ENCODE results near the gene DALRD3. TPM values are rescaled to one million over a fixed set of nuclear protein-coding genes. Genes with fewer than 3 reads are reported as not detected.
A peak's percentile ranks its signal among the peaks of the same experiment; 100 is the strongest.

DALRD3 gene
- total and polyA plus RNA-seq, 2 of the 8 experiments (the other 6 are each of a cell fraction or from before 2014, with no cell fraction given), result 30.4 to 86.5 TPM

DNA sequence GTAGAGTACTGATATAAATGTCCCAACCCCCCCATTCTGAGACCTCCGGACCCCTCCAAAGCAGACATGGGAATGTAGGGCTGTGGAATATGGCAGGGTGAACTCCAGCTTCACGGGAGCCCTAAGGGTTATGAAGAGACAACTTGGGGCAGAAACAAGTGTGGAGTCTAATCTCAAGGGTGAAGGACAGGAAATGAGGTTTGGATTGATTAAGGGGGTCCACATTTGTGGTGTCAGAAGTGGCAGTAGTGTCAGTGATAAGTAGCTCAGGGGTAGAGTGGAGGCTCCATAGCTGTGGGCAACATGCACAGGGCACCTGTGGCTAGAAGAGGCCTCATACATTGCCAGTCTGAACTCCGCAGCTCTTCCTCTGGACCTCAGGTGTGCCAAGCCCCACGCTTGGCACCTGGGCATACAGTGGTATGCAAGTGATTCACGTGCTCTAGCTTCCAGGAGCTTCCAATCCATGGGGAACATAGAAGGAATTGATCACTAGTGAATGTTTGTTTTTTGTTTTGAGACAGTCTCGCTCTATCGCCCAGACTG is 32.5 kb downstream of the DALRD3 start:
- Histone ChIP-seq H3K18ac (ENCODE audit: extremely low read depth, low read length) (no peak overlapping the region), H3K4me1 (replicated peaks in 1 of 4; ENCODE audit: control insufficient read depth in 3 of 4, insufficient read depth in 4 of 4, low read length in 3 of 4) (peaks cover 0 to 7% (median 6%) of the 10 kb centered on the region in 4 experiments; a peak in 3 of 7 replicates), H4K5ac (ENCODE audit: insufficient read length, low read depth, low read length) (no peak overlapping the region), H3K14ac (ENCODE audit: insufficient read length) (no peak overlapping the region), H2BK12ac (ENCODE audit: low read depth, low read length) (no peak overlapping the region), H3K36me3 (ENCODE audit: control insufficient read depth in 2 of 4, insufficient read depth in 4 of 4, low read length in 3 of 4) (peaks cover 5 to 40% (median 27%) of the 10 kb centered on the region in 4 experiments), H3K27me3 (replicated peaks in 1 of 4; ENCODE audit: control insufficient read depth in 3 of 4, extremely low read depth in 1 of 4, insufficient read depth in 3 of 4, low read length in 3 of 4) (no peaks in the 10 kb centered on the region), H4K20me1 (replicated peaks in 1 of 2; ENCODE audit: control insufficient read depth in 1 of 2, insufficient read depth in 2 of 2, low read length in 2 of 2) (peaks cover 3 to 11% of the 10 kb centered on the region in 2 experiments), H2AK5ac (ENCODE audit: low read depth, low read length) (no peak overlapping the region), H3K23ac (ENCODE audit: insufficient read length) (no peak overlapping the region), H3K27ac (ENCODE audit: low read depth, low read length) (no peak overlapping the region), H3K9ac (replicated peaks in 1 of 4; ENCODE audit: extremely low read depth in 1 of 4, low read depth in 3 of 4, low read length in 3 of 4) (no peak overlapping the region), H3K4me2 (ENCODE audit: insufficient read depth in 1 of 2, low read depth in 2 of 2, low read length in 2 of 2) (no peak overlapping the region), H3K4me3 (ENCODE audit: extremely low read depth in 1 of 4, insufficient read depth in 2 of 4, low read depth in 3 of 4, low read length in 4 of 4) (no peak overlapping the region), H3K56ac (replicated peaks; ENCODE audit: insufficient read length, low read depth, low read length) (no peak overlapping the region), H2AFZ (ENCODE audit: low read length) (no peak overlapping the region), H4K91ac (replicated peaks; ENCODE audit: insufficient read length, low read length) (no peak overlapping the region), H4K8ac (ENCODE audit: extremely low read depth, insufficient read depth, low read length) (no peak overlapping the region), H3K79me2 (ENCODE audit: control insufficient read depth in 1 of 2, insufficient read depth in 2 of 2, low read length in 2 of 2) (peaks cover 0 to 8% of the 10 kb centered on the region in 2 experiments; a peak in 1 of 4 replicates), H2BK20ac (ENCODE audit: low read length) (no peak overlapping the region), H2BK120ac (replicated peaks; ENCODE audit: low read depth, low read length) (no peak overlapping the region), H3K23me2 (ENCODE audit: low read depth, low read length) (peaks cover 16% of the 10 kb centered on the region), H3K4ac (replicated peaks; ENCODE audit: insufficient read length, low read depth, low read length) (no peak overlapping the region), H3K79me1 (ENCODE audit: low read depth, low read length) (peaks cover 2% of the 10 kb centered on the region; the same call in 1 of the 2 replicates), H3K9me3 (ENCODE audit: insufficient read depth in 2 of 2, low read depth in 1 of 2, low read length in 1 of 2) (no peaks in the 10 kb centered on the region), H2BK15ac (ENCODE audit: low read length) (no peak overlapping the region), H2BK5ac (ENCODE audit: low read depth, low read length) (no peak overlapping the region)
- TF ChIP-seq CBX8 (IDR thresholded peaks at IDR 0.05; ENCODE audit: borderline replicate concordance, low read depth, low read length) (no peak), POLR2AphosphoS5 (IDR thresholded peaks at IDR 0.05; ENCODE audit: low read depth, low read length) (0 out of 2 replicates have a peak, but pooled peaks have one; percentile 23), TAF1 (IDR thresholded peaks at IDR 0.05; ENCODE audit: low read depth, low read length) (no peak)
- FAIRE-seq (no peak), DNase-seq (ENCODE audit: low read depth in 1 of 2, low spot score in 2 of 2) (no peak)
- 90% methylated on average over 7 of the region's 7 CpGs; no CpG with 5 or more reads in 1 of the 2 experiments for WGBS, 2 experiments (ENCODE audit: extremely low coverage in 1 of 2, insufficient coverage in 1 of 2, insufficient read length in 1 of 2, insufficient replicate concordance in 2 of 2, low coverage in 1 of 2, low lambda C conversion rate in 2 of 2, missing lambda C conversion rate in 1 of 2)
- ChIA-PET POLR2A (ENCODE audit: partially characterized antibody) (interaction anchor here (0.9 to 38.8 kb wide), 6 partner anchors 11 to 108 kb away, joined by 3 to 1518 read pairs (median 7); partner anchors contain the start of genes DALRD3, IMPDH2, NDUFAF3 and QRICH1), CTCF (ENCODE audit: partially characterized antibody) (interaction anchor here (0.6 to 19.9 kb wide), 9 partner anchors 9 to 299 kb away, joined by 3 to 467 read pairs (median 3); partner anchors contain the start of genes DALRD3, NDUFAF3 and WDR6)
